Right hindlimb (tissue), 1 donor: ENCODE measurements around the gene NUP93.

Source experiments
- DNase-seq: peaks from one replicate; pipeline ENCODE4 v3.0.0-alpha.2; 2018

NUP93 gene

DNA sequence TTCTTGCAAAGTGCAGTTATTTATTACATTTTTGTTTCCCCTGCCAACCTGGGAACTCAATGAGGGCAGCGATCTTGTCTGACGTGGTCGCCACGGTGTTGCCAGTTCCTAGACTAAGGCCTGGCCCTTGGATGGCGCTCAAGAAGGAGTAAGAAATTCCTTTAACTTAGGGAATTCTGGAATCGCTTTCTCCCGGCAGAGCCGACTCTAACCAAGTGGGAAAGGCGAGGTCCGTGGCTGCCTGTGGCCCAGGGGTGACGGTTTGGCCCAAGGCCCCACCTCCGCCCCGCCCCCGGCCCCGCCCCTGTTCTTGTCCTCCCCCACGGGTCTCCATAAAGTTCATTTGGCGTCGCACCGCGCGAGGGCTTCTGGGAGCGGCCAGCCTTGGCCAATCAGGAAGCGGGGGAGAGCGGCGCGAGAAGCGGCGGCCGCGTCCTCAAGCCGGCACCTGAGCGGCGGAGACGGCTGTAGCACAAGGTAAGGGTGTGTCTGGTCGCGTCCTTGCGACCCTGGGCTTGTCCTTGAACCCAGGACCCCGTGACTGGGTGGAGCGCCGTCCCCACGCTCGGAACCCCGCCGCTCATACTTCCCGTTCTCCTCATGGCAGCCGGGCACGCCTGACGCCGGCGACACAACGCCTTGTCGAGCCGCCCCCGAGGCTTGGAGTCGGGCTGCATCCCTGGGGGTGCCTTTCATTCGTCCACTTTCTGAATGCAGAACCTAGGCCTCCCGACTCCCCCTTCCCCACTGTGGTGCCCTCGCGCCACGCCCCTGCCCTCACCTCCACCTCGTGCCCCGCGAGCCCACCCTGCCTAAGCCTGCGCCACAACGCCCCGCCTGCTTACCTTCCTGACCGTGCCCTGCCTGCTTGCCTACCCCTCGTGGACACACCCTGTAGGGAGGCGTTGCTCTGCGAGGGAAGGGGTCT is at the start of gene NUP93:
TSS of gene NUP93 (plus strand) at position 395 of the 928 bp plus-strand sequence. CDS start 18,119 bp downstream, outside the sequence.
- DNase-seq: peak; percentile 96

DNA sequence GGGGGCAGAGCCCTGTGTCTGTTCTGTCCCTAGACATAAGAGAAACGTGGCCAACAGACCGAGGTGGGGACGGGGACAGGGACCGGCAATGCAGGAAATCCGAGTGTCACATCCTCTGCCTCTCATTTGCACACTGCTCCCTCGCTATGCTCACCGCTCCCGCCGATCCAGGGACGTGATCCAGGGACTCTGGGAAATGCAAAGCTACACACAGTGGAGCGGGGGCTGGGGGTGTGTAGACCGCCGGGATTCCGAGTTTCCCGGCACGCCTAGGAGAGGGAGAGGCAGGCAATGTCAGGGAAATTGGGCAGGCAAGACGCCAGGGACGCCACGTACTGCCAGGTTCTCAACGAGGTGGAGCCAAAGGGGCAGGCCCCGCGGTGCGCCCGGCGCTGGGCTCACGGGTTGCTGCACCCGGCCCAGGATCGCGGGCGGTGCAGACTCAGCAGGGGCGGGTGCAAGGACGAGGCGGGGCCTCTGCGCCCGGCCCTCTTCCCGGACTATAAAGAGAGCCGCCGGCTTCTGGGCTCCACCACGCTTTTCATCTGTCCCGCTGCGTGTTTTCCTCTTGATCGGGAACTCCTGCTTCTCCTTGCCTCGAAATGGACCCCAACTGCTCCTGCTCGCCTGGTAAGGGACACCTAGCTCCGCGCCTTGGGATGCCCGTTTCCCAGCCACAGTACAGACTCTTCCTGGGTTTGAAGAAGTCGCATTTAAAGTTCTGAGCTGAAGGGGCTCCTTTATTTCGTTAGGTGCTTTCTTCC is 47.8 kb upstream of the NUP93 start, which contains the start of gene MT1X:
TSS of gene MT1X (plus strand) at position 532 of the 764 bp plus-strand sequence. CDS start at position 603, 71 bp downstream.
- DNase-seq: peak; percentile 91

DNA sequence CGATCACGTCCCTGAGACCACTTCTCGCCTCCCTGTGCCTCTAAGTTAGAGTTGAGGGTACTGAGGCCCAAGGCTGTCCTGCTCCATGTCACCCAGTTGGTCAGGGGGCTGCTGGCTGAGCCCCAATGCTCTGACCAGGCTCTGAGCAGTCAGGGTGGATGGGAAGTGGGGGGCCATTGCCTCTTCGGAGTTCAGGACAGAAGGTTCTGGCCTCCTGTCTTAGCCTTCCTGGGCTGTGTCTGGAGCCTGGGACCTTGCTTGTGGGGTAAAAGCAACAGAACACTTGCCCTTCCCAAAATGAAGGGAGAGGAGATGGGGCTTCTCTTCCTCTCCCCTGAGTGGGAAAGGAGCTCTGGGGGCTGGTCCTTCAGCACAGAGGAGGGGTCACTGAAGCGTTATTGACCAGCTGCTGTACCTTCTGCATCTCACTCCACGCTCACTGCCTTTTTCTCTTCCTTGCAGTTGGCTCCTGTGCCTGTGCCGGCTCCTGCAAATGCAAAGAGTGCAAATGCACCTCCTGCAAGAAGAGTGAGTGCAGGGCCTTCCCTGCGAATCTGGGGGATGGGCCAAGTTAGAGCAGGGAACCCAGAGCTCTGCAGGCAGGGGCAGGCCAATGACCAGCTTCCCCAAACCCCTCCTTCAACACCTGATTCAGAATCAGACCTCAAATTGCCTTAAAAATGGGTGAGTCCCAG is 47.1 kb upstream of the NUP93 start:
- no peak for DNase-seq

DNA sequence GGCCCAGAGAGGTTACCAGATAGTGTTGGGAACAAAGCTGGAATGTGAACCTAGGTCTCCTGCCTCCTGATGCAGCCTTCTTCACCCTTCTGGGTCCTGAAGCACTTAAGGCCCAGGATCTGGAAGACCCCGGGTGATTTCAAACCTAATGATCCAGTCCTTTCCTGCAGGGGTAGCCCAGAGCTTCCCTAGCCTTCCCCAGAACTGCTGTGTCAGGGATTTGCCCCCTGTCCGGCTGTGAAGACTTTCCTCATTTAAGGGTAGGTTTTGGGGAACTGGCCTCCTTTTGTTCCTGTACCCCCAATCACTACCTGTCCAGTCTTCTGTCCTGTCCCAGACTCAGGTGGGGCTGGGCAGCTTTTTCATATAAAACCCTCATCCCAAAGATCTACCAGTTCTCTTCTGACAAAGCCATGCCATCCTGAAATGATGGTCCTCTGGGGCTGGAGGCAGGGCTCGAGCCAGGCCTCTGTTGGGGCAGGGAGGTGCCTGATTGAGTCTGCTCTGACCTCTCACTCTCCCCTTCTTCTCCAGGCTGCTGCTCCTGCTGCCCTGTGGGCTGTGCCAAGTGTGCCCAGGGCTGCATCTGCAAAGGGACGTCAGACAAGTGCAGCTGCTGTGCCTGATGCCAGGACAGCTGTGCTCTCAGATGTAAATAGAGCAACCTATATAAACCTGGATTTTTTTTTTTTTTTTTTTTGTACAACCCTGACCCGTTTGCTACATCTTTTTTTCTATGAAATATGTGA is 46.3 kb upstream of the NUP93 start:
- no peak for DNase-seq

DNA sequence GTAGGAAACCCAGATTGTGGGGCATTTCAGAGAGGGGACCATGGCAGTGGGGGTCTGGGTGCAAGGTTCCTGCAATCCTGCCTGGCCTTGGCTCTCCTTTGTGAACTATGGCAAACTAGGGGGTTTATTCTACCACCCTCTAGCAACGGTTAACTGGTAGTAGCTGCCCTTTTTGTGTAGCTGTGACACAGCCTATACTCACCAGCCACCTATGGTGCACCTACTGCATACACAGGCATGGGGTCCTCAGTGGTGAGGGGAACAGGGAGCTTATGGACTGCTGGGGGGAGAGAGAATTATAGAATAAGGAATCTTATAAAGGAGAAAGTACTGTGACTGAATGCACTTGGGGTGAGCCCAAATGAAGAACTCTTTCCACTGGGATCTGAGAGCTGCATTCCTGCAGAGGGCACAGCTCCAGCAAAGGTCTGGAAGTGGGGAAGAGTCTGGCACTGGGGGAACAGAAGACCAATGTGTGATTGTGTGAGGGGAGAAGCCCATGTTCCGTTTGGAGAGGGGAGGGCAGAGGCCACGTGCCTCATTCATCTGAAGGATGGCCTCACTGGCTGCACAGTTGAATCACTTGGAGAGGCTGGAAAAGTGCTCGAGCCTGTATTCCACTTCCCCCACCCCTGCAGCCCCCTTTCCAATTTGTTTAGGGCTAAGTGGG is 45.5 kb upstream of the NUP93 start:
- no peak for DNase-seq

DNA sequence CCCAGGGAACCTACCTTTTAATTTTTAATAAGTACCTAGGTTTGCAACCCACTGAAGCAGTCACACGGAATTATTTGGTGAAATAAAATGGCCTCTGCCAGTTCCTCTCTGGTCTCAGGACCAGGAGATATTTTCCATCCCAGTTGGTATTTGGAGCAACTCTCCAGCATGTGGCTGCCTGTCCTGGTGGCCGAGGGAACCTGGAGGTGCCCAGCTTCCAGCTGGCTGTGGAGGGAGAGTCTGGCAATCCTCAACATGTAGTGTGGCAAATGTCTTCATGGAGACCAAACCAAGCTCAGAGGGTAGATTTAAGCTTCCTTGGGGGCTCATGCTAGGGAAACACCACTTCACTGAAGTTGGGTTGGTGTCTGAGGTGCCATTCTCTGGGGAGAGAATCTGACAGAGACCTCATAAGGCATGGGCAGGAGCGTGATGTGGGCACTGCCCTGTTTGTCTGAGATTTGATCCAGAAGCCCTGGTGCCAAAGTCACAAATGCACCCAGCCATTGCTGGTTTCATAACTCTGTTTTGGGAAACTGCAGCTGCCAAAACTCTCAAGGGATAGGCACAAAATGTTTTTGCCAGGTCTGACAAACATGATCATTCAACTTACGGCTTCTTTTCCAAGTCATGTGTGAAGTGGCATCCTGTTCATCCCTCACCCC is 44.9 kb upstream of the NUP93 start:
- no peak for DNase-seq

DNA sequence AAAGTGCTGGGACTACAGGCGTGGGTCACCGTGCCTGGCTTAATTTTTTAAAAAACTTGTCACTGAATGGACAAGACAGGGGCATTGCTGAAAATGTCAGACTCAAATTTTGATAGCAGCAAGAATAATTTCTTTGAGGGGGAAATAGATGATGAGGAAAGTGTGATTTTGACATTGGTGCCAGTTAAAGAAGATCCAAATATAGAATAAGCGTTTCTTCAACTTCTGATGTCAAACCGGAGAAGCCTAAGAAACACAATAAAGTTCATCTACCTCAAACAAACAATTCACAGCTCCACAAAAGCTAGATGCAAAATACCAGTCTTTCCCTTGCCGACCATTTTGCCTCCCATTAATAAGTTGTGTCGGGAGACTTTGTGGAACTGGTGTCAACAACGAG is 43.2 kb upstream of the NUP93 start:
- no peak for DNase-seq

DNA sequence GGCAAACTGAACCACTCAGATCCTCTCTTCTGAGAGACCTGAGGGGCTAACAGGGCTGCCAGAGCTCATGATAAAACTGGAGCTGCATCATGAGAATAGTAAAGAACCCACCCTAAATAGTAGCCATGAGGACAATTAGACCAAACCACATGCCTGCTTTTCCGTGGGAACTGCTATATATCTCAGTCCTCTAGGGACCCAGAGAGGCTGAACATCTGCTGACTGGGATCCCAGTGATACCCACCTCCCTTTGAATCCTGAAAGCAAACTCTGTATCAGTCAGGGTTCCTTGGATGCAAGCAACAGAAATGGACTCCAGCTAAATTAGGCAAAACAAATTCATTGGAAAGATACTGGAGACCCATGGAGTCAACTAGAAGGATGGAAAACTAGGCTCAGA is 41.2 kb upstream of the NUP93 start:
- no peak for DNase-seq

DNA sequence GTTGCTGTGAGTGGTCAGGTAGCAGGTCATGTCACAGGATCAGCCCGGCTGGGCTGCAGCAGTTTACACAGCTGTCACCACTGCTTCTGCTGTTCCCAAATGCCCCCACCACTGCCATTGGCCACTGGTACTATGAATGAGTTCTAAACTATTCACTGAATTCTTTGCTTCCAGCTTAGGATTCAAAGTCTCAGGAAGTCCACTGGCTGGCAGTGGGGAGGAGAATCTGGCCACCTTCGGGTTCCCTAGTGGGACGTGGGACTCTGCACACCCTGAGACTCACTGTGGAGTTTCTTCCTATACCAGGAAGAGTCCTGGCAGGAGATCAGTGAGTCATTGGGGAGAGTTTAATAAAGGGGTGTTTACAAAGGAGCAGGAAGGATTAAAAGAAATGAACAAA is 40.8 kb upstream of the NUP93 start:
- DNase-seq: no peak

DNA sequence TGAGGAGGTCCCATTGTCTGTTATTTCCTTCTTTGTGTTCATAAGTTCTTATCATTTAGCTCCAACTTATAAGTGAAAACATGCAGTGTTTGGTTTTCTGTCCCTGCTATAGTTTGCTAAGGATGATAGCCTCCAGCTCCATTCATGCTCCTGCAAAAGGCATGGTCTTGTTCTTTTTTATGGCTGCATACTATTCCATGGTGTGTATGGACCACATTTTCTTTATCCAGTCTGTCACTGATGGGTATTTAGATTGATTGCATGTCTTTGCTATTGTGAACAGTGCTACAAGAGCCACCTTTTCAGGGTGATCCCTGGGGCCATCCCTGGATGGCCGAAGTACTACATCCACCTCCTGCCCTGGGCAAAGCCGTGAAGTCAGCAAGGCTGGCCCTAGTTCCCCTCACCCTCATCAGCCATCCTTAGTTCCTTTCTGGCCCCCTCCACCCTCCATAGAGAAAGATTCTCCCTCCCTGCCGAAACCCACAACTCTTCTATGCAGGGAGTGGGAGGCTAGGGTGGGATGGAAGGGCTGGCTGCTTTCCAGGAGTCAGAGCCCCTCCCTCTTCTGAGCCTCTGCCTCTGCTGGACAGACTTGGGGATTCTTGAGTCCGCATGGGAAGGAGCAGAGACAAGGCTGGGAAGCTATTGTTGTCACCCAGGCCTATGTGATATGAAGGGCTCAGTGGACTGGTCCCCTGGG is 39.4 kb upstream of the NUP93 start:
- no peak for DNase-seq

DNA sequence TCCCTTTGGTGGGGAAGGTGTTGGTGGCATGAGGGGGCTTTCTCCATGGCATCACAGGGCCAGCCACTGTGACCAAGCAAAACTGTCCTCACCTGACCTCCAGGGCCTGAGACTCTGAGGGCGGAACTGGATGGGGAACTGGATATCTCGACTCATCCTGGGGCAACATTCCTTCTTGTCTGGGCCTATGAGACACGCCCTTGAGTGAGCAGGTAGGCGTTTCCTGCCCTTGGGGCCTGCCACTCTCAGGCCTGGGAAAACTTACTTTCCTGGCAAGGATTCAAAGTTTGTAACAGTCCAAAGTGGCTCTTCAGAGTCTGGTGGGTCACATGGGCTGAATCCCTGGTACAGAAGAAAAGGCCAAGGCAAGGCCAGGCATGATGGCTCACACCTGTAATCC is 38.0 kb upstream of the NUP93 start:
- DNase-seq: no peak

DNA sequence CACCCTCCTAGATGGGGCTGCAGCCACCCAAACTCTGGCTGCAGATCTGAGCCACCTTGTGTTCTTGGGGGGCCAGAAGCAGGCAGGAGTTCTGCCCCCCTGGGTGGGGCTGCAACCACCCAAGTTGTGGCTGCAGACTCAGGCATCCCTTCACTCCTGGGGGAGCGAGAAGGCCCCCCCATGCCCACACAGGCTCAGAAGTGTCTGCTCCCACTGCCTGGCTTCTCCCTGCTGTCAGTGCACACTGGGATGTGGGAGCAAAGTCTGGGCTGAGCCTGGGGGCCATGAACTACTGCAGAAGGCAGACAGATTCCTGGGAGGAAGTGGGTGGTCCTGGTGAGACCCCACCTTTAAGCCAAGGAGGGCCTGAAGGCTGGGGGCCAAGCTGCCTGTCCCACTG is 34.7 kb upstream of the NUP93 start:
- DNase-seq: no peak

DNA sequence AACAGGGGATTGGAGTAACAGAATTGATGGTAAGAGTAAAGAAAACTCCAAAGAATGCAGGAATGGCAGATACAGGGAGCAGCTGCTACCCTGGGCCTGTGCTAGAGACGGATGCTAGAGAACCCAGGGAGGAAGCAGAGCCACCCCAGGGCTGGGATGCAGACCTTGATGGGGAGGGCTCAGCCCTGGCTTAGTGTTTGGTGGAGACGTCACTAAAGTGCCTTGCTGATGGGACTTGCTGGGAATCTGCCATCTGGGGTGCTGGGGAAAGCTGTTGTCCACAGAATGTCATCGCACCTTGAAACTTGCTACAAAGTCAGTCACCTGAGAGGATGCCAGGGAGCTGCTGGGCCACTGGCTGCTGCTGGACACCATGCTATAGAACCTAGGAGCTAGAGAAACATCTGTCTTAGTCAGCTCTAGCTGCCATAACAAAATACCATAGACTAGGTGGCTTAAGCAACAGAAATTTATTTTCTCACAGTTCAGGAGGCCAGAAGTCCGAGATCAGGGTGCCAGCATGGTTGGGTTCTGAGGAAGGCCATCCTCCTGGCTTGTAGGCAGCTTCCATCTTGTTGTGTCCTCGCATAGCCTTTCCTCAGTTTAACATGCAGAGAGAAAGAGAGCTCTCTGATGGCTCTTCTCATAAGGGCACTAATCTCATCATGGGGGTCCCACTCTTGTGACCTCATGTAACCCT is 32.3 kb upstream of the NUP93 start:
- DNase-seq: no peak

DNA sequence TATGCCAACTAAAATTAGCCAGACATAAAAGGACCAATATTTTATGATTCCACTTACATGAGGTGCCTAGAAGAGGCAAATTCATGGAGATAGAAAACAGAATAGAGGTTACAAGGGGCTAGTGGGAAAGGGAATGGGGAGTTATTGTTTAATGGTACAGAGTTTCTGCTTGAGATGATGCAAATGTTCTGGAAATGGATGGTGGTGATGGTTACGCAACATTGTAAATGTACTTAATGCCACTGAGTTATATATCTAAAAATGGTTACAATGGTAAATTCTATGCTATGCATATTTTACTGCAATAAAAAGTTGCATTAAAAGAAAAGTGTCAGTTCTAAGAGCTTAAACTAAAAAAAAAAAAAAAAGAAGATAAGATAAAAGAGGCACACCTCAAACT is 29.7 kb upstream of the NUP93 start:
- DNase-seq: no peak

DNA sequence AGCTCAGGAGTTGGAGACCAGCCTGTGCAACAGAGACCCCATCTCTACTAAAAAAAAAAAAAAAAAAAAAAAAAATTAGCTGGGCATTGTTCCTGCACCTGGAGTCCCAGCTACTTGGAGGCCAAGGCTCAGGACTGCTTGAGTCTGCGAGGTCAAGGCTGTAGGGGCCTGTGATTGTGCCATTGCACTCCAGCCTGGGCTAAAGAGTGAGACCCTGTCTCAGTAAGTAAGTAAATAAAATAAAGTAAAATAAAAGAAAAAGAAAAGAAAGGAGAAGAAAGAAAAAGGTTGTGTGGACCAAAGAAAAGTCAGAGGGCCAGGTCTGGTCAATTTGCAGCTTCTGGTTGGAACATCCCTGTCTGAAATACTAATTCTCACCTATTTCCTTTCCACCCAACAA is 29.3 kb upstream of the NUP93 start:
- DNase-seq: no peak

DNA sequence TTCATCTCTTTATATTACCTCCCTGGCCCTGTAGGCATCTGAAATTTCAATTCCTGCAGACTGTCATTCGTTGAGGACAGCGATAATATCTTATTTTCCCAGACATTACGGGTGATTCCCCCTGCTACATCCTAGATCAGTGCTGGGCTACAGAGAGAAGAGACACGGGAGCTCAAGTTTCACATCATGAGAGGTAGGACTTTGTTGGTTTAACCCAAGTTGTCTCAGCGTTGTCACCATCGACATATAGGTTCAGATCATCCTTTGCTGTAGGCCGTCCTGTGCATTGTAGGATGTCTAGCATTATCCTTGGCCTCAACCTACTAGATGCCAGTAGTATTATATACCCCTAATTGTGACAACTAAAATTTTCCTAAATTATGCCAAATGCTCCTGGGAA is 28.4 kb upstream of the NUP93 start:
- DNase-seq: no peak

DNA sequence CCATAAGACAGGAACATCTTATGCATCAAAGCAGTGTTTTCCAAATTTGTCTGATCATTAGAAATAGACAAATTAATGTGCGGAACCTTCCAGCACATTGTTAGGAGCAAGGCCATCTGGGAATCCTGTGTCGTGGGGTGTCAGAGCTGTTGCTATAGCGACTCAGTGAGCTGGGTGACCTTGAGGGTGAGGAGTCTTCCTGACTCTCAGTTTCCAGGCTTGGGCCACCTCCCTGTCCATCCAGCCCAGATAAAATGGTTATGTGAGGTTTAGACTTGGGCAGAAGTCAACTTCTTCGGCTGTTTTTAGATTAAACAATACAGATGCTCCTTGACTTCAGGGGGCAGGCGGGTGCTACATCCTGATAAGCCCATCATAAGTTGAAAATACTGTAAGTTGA is 27.1 kb upstream of the NUP93 start:
- no peak for DNase-seq

DNA sequence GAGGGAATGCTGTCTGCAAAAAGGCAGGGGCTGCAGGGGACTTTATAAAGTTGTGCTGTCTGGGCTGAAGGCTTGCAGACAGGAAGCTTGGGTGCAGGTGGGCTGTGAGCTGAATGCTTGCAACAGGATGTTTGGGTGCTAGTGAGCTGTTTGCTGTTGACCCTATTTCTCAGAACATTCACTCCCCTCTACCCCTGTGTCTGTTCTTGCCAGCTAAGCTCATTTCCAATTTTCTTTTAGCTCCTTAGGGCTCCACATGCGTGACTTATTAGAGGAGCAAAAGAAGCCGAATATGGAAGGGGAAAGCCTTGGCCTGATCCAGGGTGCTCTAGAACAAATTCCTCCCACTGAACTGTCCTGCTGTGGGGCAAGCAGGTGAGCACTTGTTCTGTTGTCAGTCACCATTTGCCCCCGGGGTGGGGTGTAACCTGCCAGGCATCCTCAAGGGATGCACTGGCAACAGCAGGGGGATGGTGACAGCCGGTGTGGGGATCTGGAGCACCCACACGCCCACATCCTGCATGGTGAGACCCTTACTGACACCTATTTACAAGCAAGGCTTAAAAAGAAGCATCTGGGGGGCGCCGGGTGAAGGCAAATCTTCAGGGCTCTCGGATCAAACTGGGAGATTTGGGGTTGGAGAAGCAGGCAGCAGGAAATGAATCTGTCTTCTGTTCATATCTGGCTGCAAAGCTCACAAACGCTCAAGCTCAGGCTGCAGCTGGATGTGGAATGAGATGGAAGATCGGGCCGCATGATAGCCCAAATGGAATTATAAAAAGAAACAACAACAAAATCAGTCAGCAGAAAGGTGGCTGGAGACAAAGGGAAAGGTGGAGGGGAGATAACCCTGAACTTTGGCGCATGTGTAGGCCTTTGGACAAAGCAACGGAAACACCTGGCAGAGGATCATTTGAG is 21.1 kb upstream of the NUP93 start:
- no peak for DNase-seq

DNA sequence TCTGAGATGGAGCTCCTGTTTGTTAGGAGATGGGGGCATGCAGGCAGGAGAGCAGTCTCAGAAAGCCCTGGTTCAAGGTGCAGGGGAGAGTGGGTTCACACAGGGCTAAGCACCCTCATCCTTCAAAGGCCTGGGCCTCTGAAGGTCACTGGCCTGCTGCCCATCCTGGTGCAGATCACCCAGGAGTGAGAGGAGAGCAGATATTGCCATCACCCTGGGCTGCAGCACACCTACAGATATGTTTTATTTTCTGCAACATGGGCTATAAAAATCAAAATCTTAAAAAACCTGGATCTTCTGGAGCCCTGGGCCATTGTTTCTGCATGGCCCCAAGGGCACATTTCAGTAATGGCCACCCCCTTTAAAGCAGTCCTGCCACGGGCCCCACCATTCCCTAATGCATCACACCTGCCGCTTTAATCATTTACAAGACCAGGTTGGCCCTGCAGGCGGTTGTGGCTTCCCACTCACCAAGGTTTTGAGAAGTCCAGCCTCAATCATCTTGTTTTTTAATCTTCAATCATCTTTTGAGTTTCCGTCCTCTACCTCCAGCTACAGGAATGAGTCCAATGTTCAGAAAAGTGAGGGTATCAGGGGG is 20.4 kb upstream of the NUP93 start:
- no peak for DNase-seq
